ENCODE measurements around the gene ZNF215. TPM values are rescaled to one million over a fixed set of nuclear protein-coding genes. Genes with fewer than 3 reads are reported as not detected.
"Not testable (repeated sequence)": the region's sequence is repeated elsewhere in the genome, so short reads cannot be mapped to it uniquely, and the experiment has no call there.

ZNF215 gene
- 11.3 TPM for polyA plus RNA-seq (2013, experiment 1 of 4)
- 11.6 TPM for polyA plus RNA-seq (2013, experiment 2 of 4)
- polyA plus RNA-seq (2013, experiment 3 of 4): 7.6 TPM
- 8.3 TPM for polyA plus RNA-seq (2013, experiment 4 of 4)

GRCh38 chr11:6926208-6927029 lies at the start of gene ZNF215:
Gene ZNF215 (plus strand): TSS chr11:6926426. CDS start chr11:6932273, 5,847 bp downstream.
- 1% methylated on average over 61 of the region's 61 CpGs for WGBS, 2 experiments
- peak within 1 kb of the TSS; percentile 44 for H3K27ac ChIP-seq (ENCODE audit: insufficient read depth, low read depth, low read length, poor library complexity, severe bottlenecking)

GRCh38 chr11:6876914-6877313 lies 49.3 kb upstream of the ZNF215 start:
- no peaks in the 10 kb centered on the region for H3K4me1 ChIP-seq (ENCODE audit: control insufficient read depth, insufficient read depth, low read length)
- no peak overlapping the region for H3K27ac ChIP-seq (ENCODE audit: insufficient read depth, low read depth, low read length, poor library complexity, severe bottlenecking)
- no peaks in the 10 kb centered on the region for H3K27me3 ChIP-seq (ENCODE audit: control insufficient read depth, insufficient read depth, low read length, poor library complexity, severe bottlenecking)
- no peak overlapping the region for H3K4me3 ChIP-seq (ENCODE audit: insufficient read depth, low read depth, low read length)
- no peaks in the 10 kb centered on the region for H3K9me3 ChIP-seq (ENCODE audit: control insufficient read depth, low read length)
- WGBS, 2 experiments: 94 to 96% methylated on average over 3 of the region's 3 CpGs
- no peaks in the 10 kb centered on the region for H3K36me3 ChIP-seq (ENCODE audit: control insufficient read depth, insufficient read depth, low read length)

More at GRCh38 chr11:6926208-6927029, at the start of gene ZNF215:
- Histone ChIP-seq H3K9me3 (ENCODE audit: control insufficient read depth, low read length) (no peaks in the 10 kb centered on the region), H3K36me3 (ENCODE audit: control insufficient read depth, insufficient read depth, low read length) (no peaks in the 10 kb centered on the region), H3K27me3 (ENCODE audit: control insufficient read depth, insufficient read depth, low read length, poor library complexity, severe bottlenecking) (peaks cover 6% of the 10 kb centered on the region), H3K4me1 (ENCODE audit: control insufficient read depth, insufficient read depth, low read length) (peaks cover 4% of the 10 kb centered on the region), H3K4me3 (ENCODE audit: insufficient read depth, low read depth, low read length) (peak within 1 kb of the TSS; percentile 69)

- Histone ChIP-seq H3K4me3 (ENCODE audit: insufficient read depth, low read depth, low read length) (no peak overlapping the region), H3K9me3 (ENCODE audit: control insufficient read depth, low read length) (no peaks in the 10 kb centered on the region), H3K27me3 (ENCODE audit: control insufficient read depth, insufficient read depth, low read length, poor library complexity, severe bottlenecking) (no peaks in the 10 kb centered on the region), H3K27ac (ENCODE audit: insufficient read depth, low read depth, low read length, poor library complexity, severe bottlenecking) (no peak overlapping the region), H3K4me1 (ENCODE audit: control insufficient read depth, insufficient read depth, low read length) (no peaks in the 10 kb centered on the region), H3K36me3 (ENCODE audit: control insufficient read depth, insufficient read depth, low read length) (no peaks in the 10 kb centered on the region)
These were observed 43.5 kb upstream of the ZNF215 start for GRCh38 chr11:6882751-6883150.

- H3K4me3 ChIP-seq (ENCODE audit: insufficient read depth, low read depth, low read length); H3K27me3 ChIP-seq (ENCODE audit: control insufficient read depth, insufficient read depth, low read length, poor library complexity, severe bottlenecking); H3K27ac ChIP-seq (ENCODE audit: insufficient read depth, low read depth, low read length, poor library complexity, severe bottlenecking); H3K9me3 ChIP-seq (ENCODE audit: control insufficient read depth, low read length); H3K36me3 ChIP-seq (ENCODE audit: control insufficient read depth, insufficient read depth, low read length); H3K4me1 ChIP-seq (ENCODE audit: control insufficient read depth, insufficient read depth, low read length): not testable (repeated sequence)
- 91 to 93% methylated on average over 4 to 5 of the region's 5 CpGs for WGBS, 2 experiments
These were observed 38.5 kb upstream of the ZNF215 start for GRCh38 chr11:6887711-6888110.

GRCh38 chr11:6888830-6889229 lies 37.4 kb upstream of the ZNF215 start:
- no peak overlapping the region for H3K4me3 ChIP-seq (ENCODE audit: insufficient read depth, low read depth, low read length)
- H3K36me3 ChIP-seq (ENCODE audit: control insufficient read depth, insufficient read depth, low read length): no peaks in the 10 kb centered on the region
- no peak overlapping the region for H3K27ac ChIP-seq (ENCODE audit: insufficient read depth, low read depth, low read length, poor library complexity, severe bottlenecking)
- 91% methylated on average over 4 of the region's 4 CpGs for WGBS, 2 experiments
- no peaks in the 10 kb centered on the region for H3K27me3 ChIP-seq (ENCODE audit: control insufficient read depth, insufficient read depth, low read length, poor library complexity, severe bottlenecking)
- H3K4me1 ChIP-seq (ENCODE audit: control insufficient read depth, insufficient read depth, low read length): no peaks in the 10 kb centered on the region
- no peaks in the 10 kb centered on the region for H3K9me3 ChIP-seq (ENCODE audit: control insufficient read depth, low read length)

GRCh38 chr11:6889835-6890234 lies 36.4 kb upstream of the ZNF215 start:
- no peaks in the 10 kb centered on the region for H3K4me1 ChIP-seq (ENCODE audit: control insufficient read depth, insufficient read depth, low read length)
- no peaks in the 10 kb centered on the region for H3K36me3 ChIP-seq (ENCODE audit: control insufficient read depth, insufficient read depth, low read length)
- H3K27ac ChIP-seq (ENCODE audit: insufficient read depth, low read depth, low read length, poor library complexity, severe bottlenecking): no peak overlapping the region
- no peaks in the 10 kb centered on the region for H3K9me3 ChIP-seq (ENCODE audit: control insufficient read depth, low read length)
- no peak overlapping the region for H3K4me3 ChIP-seq (ENCODE audit: insufficient read depth, low read depth, low read length)
- no peaks in the 10 kb centered on the region for H3K27me3 ChIP-seq (ENCODE audit: control insufficient read depth, insufficient read depth, low read length, poor library complexity, severe bottlenecking)
- 81 to 86% methylated on average over 1 of the region's 1 CpG for WGBS, 2 experiments

GRCh38 chr11:6892400-6892799 lies 33.8 kb upstream of the ZNF215 start, which contains the start of gene OR2D2:
Gene OR2D2 (minus strand): TSS chr11:6892500. CDS start chr11:6892500, 0 bp downstream.
- WGBS, 2 experiments: 94 to 100% methylated on average over 2 of the region's 2 CpGs
- no peaks in the 10 kb centered on the region for H3K27me3 ChIP-seq (ENCODE audit: control insufficient read depth, insufficient read depth, low read length, poor library complexity, severe bottlenecking)

GRCh38 chr11:6894097-6894496 lies 32.1 kb upstream of the ZNF215 start:
- H3K36me3 ChIP-seq (ENCODE audit: control insufficient read depth, insufficient read depth, low read length): no peaks in the 10 kb centered on the region
- no peak overlapping the region for H3K4me3 ChIP-seq (ENCODE audit: insufficient read depth, low read depth, low read length)
- H3K27me3 ChIP-seq (ENCODE audit: control insufficient read depth, insufficient read depth, low read length, poor library complexity, severe bottlenecking): no peaks in the 10 kb centered on the region
- no peak overlapping the region for H3K27ac ChIP-seq (ENCODE audit: insufficient read depth, low read depth, low read length, poor library complexity, severe bottlenecking)
- no peaks in the 10 kb centered on the region for H3K9me3 ChIP-seq (ENCODE audit: control insufficient read depth, low read length)
- H3K4me1 ChIP-seq (ENCODE audit: control insufficient read depth, insufficient read depth, low read length): no peaks in the 10 kb centered on the region

More at GRCh38 chr11:6892400-6892799, 33.8 kb upstream of the ZNF215 start, which contains the start of gene OR2D2:
- Histone ChIP-seq H3K36me3 (ENCODE audit: control insufficient read depth, insufficient read depth, low read length) (no peaks in the 10 kb centered on the region), H3K27ac (ENCODE audit: insufficient read depth, low read depth, low read length, poor library complexity, severe bottlenecking) (no peak within 1 kb of the TSS), H3K9me3 (ENCODE audit: control insufficient read depth, low read length) (no peaks in the 10 kb centered on the region), H3K4me3 (ENCODE audit: insufficient read depth, low read depth, low read length) (no peak within 1 kb of the TSS), H3K4me1 (ENCODE audit: control insufficient read depth, insufficient read depth, low read length) (no peaks in the 10 kb centered on the region)

GRCh38 chr11:6895010-6895409 lies 31.2 kb upstream of the ZNF215 start:
- Histone ChIP-seq H3K27me3 (ENCODE audit: control insufficient read depth, insufficient read depth, low read length, poor library complexity, severe bottlenecking) (no peaks in the 10 kb centered on the region), H3K4me3 (ENCODE audit: insufficient read depth, low read depth, low read length) (no peak overlapping the region), H3K9me3 (ENCODE audit: control insufficient read depth, low read length) (no peaks in the 10 kb centered on the region), H3K36me3 (ENCODE audit: control insufficient read depth, insufficient read depth, low read length) (no peaks in the 10 kb centered on the region), H3K27ac (ENCODE audit: insufficient read depth, low read depth, low read length, poor library complexity, severe bottlenecking) (no peak overlapping the region), H3K4me1 (ENCODE audit: control insufficient read depth, insufficient read depth, low read length) (no peaks in the 10 kb centered on the region)

- no peaks in the 10 kb centered on the region for H3K27me3 ChIP-seq (ENCODE audit: control insufficient read depth, insufficient read depth, low read length, poor library complexity, severe bottlenecking)
- H3K4me3 ChIP-seq (ENCODE audit: insufficient read depth, low read depth, low read length): no peak overlapping the region
- 91% methylated on average over 1 of the region's 1 CpG for WGBS, 2 experiments
- H3K4me1 ChIP-seq (ENCODE audit: control insufficient read depth, insufficient read depth, low read length): no peaks in the 10 kb centered on the region
- H3K9me3 ChIP-seq (ENCODE audit: control insufficient read depth, low read length): no peaks in the 10 kb centered on the region
- H3K36me3 ChIP-seq (ENCODE audit: control insufficient read depth, insufficient read depth, low read length): no peaks in the 10 kb centered on the region
- H3K27ac ChIP-seq (ENCODE audit: insufficient read depth, low read depth, low read length, poor library complexity, severe bottlenecking): no peak overlapping the region
These were observed 27.3 kb upstream of the ZNF215 start for GRCh38 chr11:6898911-6899310.
